GM19099 (cell line): ENCODE results near the gene HMG20A.

Source experiments
- POLR2A ChIP-seq: IDR thresholded peaks from 3 replicates; pipeline ENCODE4 v1.6.1; 2011; ENCODE audit warnings: low read depth; ENCODE audit not compliant: insufficient read length; ENCODE audit errors: extremely low read depth

Gene HMG20A

GRCh38 chr15:77525907-77526594 lies 105.4 kb downstream of the HMG20A start:
- TF ChIP-seq POLR2A = no peak

- TF ChIP-seq POLR2A = no peak
Observed at GRCh38 chr15:77526595-77527163, 106.0 kb downstream of the HMG20A start.

GRCh38 chr15:77527164-77527778 lies 106.6 kb downstream of the HMG20A start:
- no peak for TF ChIP-seq POLR2A

- TF ChIP-seq POLR2A = no peak
Observed at GRCh38 chr15:77527831-77528231, 107.1 kb downstream of the HMG20A start.

GRCh38 chr15:77528290-77528967 lies 107.7 kb downstream of the HMG20A start:
- TF ChIP-seq POLR2A = no peak

- no peak for TF ChIP-seq POLR2A
Observed at GRCh38 chr15:77528968-77529319, 108.3 kb downstream of the HMG20A start.

- TF ChIP-seq POLR2A = no peak
Observed at GRCh38 chr15:77529394-77530159, 108.9 kb downstream of the HMG20A start.

GRCh38 chr15:77530576-77530975 lies 109.9 kb downstream of the HMG20A start:
- TF ChIP-seq POLR2A = no peak

GRCh38 chr15:77531191-77532000 lies 110.7 kb downstream of the HMG20A start:
- TF ChIP-seq POLR2A = no peak

GRCh38 chr15:77532067-77532710 lies 111.5 kb downstream of the HMG20A start:
- TF ChIP-seq POLR2A = no peak

- no peak for TF ChIP-seq POLR2A
Observed at GRCh38 chr15:77532846-77533245, 112.2 kb downstream of the HMG20A start.

GRCh38 chr15:77533578-77534430 lies 113.1 kb downstream of the HMG20A start:
- no peak for TF ChIP-seq POLR2A
